GM23338 (cell line): ENCODE measurements around the gene FAM111B. TPM values are rescaled to one million over a fixed set of nuclear protein-coding genes. Genes with fewer than 3 reads are reported as not detected.

Experiments used
- EZH2 ChIP-seq: fragments of 200-600 bp; sonication (generic); IDR thresholded peaks from one replicate; pipeline ENCODE4 v1.8.0; 2017; ENCODE audit warnings: antibody characterized with exemption, mild to moderate bottlenecking, low read depth; ENCODE audit not compliant: unreplicated experiment
- JUNB ChIP-seq: IDR thresholded peaks from one replicate; pipeline ENCODE4 v1.6.1; 2016; ENCODE audit warnings: antibody characterized with exemption; ENCODE audit not compliant: unreplicated experiment
- POLR2AphosphoS5 ChIP-seq: IDR thresholded peaks from 2 replicates; pipeline ENCODE4 v1.6.1; 2016; ENCODE audit warnings: antibody characterized with exemption, low read depth
- STAT1 ChIP-seq: IDR thresholded peaks from one replicate; pipeline ENCODE4 v1.6.1; 2016; ENCODE audit warnings: antibody characterized with exemption; ENCODE audit not compliant: unreplicated experiment
- ZNF331 ChIP-seq: fragments of 250-450 bp; sonication (Bioruptor Pico); IDR thresholded peaks from 2 replicates; pipeline ENCODE4 v1.5.0; 2020; ENCODE audit warnings: low read depth, mild to moderate bottlenecking, moderate library complexity
- polyA plus RNA-seq: library from polyadenylated mRNA; unstranded; fragments of >200 nt; fragmentation: Nextera tagmentation; extraction: Ambion mirVana; gene quantifications from 2 replicates; pipeline ENCODE4 v1.2.1, GENCODE V29; 2016
- total RNA-seq: library from RNA; depleted of rRNA; stranded (reverse); fragments of >200 nt; shearing (Covaris generic); gene quantifications from 2 replicates; pipeline ENCODE4 v1.2.3, GENCODE V29; 2014
- TF ChIP-seq, protein P1 (sequence below): fragments of 250-450 bp; sonication (Bioruptor Pico); IDR thresholded peaks from 2 replicates; pipeline ENCODE4 v1.5.0; 2020; ENCODE audit warnings: mild to moderate bottlenecking, moderate library complexity
- TF ChIP-seq, protein P2 (sequence below): IDR thresholded peaks from 2 replicates; pipeline ENCODE4 v1.6.1; 2016; ENCODE audit warnings: antibody characterized with exemption

The FAM111B gene
- total and polyA plus RNA-seq, 2 experiments from 2014 or later: 30.6 to 40.7 TPM

DNA sequence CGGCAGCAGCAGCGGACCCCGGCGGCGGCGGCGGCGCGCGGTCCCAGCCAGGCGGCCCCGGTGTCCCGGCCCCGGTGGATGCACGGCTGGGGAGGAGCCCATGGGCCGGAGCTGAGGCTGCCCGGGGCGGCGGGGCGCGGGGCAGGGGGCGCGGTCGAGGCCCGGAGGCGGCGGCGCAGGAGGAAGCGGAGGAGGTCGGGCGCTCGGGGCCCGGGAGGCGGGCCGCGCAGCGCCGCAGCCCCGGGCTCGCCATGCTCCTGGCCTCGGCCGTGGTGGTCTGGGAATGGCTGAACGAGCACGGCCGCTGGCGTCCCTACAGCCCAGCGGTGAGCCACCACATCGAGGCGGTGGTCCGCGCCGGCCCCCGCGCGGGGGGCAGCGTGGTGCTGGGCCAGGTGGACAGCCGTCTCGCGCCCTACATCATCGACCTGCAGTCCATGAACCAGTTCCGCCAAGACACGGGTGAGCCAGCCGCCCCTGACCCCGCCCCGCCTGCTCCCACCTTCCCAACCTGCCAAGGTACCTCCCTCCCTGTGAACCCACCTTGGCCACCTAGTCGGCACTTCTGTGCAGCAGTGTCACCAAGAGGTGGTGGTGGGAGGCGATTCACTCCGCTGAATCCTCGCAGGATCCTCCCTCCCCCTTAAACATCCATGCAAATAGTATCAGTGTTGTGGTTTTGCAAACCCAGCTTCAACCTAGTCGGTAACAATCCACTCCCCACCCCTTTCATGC is 65.5 kb downstream of the FAM111B start (continued):
- TF ChIP-seq, protein P1, sequence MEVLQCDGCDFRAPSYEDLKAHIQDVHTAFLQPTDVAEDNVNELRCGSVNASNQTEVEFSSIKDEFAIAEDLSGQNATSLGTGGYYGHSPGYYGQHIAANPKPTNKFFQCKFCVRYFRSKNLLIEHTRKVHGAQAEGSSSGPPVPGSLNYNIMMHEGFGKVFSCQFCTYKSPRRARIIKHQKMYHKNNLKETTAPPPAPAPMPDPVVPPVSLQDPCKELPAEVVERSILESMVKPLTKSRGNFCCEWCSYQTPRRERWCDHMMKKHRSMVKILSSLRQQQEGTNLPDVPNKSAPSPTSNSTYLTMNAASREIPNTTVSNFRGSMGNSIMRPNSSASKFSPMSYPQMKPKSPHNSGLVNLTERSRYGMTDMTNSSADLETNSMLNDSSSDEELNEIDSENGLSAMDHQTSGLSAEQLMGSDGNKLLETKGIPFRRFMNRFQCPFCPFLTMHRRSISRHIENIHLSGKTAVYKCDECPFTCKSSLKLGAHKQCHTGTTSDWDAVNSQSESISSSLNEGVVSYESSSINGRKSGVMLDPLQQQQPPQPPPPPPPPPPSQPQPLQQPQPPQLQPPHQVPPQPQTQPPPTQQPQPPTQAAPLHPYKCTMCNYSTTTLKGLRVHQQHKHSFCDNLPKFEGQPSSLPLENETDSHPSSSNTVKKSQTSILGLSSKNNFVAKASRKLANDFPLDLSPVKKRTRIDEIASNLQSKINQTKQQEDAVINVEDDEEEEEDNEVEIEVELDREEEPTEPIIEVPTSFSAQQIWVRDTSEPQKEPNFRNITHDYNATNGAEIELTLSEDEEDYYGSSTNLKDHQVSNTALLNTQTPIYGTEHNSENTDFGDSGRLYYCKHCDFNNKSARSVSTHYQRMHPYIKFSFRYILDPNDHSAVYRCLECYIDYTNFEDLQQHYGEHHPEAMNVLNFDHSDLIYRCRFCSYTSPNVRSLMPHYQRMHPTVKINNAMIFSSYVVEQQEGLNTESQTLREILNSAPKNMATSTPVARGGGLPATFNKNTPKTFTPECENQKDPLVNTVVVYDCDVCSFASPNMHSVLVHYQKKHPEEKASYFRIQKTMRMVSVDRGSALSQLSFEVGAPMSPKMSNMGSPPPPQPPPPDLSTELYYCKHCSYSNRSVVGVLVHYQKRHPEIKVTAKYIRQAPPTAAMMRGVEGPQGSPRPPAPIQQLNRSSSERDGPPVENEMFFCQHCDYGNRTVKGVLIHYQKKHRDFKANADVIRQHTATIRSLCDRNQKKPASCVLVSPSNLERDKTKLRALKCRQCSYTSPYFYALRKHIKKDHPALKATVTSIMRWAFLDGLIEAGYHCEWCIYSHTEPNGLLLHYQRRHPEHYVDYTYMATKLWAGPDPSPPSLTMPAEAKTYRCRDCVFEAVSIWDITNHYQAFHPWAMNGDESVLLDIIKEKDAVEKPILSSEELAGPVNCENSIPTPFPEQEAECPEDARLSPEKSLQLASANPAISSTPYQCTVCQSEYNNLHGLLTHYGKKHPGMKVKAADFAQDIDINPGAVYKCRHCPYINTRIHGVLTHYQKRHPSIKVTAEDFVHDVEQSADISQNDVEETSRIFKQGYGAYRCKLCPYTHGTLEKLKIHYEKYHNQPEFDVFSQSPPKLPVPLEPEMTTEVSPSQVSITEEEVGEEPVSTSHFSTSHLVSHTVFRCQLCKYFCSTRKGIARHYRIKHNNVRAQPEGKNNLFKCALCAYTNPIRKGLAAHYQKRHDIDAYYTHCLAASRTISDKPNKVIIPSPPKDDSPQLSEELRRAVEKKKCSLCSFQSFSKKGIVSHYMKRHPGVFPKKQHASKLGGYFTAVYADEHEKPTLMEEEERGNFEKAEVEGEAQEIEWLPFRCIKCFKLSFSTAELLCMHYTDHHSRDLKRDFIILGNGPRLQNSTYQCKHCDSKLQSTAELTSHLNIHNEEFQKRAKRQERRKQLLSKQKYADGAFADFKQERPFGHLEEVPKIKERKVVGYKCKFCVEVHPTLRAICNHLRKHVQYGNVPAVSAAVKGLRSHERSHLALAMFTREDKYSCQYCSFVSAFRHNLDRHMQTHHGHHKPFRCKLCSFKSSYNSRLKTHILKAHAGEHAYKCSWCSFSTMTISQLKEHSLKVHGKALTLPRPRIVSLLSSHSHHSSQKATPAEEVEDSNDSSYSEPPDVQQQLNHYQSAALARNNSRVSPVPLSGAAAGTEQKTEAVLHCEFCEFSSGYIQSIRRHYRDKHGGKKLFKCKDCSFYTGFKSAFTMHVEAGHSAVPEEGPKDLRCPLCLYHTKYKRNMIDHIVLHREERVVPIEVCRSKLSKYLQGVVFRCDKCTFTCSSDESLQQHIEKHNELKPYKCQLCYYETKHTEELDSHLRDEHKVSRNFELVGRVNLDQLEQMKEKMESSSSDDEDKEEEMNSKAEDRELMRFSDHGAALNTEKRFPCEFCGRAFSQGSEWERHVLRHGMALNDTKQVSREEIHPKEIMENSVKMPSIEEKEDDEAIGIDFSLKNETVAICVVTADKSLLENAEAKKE (CRISPR knock-in tag): no peak
- no peak for TF ChIP-seq EZH2
- TF ChIP-seq STAT1: no peak
- TF ChIP-seq, protein P2, sequence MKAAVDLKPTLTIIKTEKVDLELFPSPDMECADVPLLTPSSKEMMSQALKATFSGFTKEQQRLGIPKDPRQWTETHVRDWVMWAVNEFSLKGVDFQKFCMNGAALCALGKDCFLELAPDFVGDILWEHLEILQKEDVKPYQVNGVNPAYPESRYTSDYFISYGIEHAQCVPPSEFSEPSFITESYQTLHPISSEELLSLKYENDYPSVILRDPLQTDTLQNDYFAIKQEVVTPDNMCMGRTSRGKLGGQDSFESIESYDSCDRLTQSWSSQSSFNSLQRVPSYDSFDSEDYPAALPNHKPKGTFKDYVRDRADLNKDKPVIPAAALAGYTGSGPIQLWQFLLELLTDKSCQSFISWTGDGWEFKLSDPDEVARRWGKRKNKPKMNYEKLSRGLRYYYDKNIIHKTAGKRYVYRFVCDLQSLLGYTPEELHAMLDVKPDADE: no peak
- TF ChIP-seq ZNF331 (CRISPR knock-in tag): no peak
- TF ChIP-seq POLR2AphosphoS5: no peak
- no peak for TF ChIP-seq JUNB
